ENCODE results near the gene CYTH1. TPM values are rescaled to one million over a fixed set of nuclear protein-coding genes. Genes with fewer than 3 reads are reported as not detected.

CYTH1 gene
- total and polyA plus RNA-seq, 2 experiments from 2014 or later = 10.4 to 11.7 TPM

DNA sequence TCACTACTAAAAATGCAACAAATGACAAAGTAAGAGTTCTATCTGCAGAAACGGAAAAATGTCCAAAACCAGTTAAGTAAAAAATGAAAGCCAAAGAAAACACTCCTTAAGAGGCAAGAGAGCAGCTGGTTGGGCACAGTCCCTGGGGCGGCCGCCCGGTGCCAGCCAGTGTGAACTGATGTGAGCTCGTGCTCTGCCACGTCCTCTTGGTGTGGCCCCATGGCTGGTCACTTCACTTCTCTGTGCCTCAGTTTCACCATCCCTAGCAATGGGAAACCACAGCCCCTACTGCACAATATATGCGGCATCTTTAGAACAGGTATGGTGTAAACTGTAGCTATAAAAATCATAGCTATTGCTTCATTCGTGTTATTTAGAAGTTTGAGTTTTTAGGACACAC lies 37.3 kb upstream of the CYTH1 start:
- Histone ChIP-seq H3K36me3 (ENCODE audit: low read depth) (peaks cover 54% of the 10 kb centered on the region), H4K20me1 (ENCODE audit: insufficient read depth) (no peaks in the 10 kb centered on the region), H3K4me1 (ENCODE audit: insufficient read depth) (peaks cover 14% of the 10 kb centered on the region), H3K4me2 (ENCODE audit: unreplicated experiment) (no peak overlapping the region), H3K9ac (no peak overlapping the region), H2AFZ (no peak overlapping the region), H3K4me3 (no peak overlapping the region), H3F3A (ENCODE audit: insufficient read depth) (peaks cover 17% of the 10 kb centered on the region), H3K27me3 (replicated peaks; ENCODE audit: insufficient read depth) (no peaks in the 10 kb centered on the region), H3K9me3 (ENCODE audit: low read depth) (no peaks in the 10 kb centered on the region), H3K79me2 (ENCODE audit: insufficient read depth) (peaks cover 42% of the 10 kb centered on the region), H3K9me2 (ENCODE audit: insufficient read depth) (no peaks in the 10 kb centered on the region), H3K27ac (no peak overlapping the region)
- no peak for TF ChIP-seq EZH2 (IDR thresholded peaks at IDR 0.05; ENCODE audit: insufficient read depth, poor library complexity, severe bottlenecking)
- TF ChIP-seq EZH2phosphoT487 (IDR thresholded peaks at IDR 0.05; ENCODE audit: insufficient read depth, low read depth) = no peak
- in situ Hi-C loops (cut with MboI) = no loop called here
- WGBS, 2 experiments (ENCODE audit: low coverage in 1 of 2, low lambda C conversion rate in 2 of 2, missing lambda C conversion rate in 2 of 2) = 82% methylated on average over 8 of the region's 8 CpGs
- no peak for DNase-seq

- in situ Hi-C loops (cut with MboI) = no loop called here
- Histone ChIP-seq H3K9me3 (ENCODE audit: low read depth) (no peaks in the 10 kb centered on the region), H3K79me2 (ENCODE audit: insufficient read depth) (peaks cover 38% of the 10 kb centered on the region), H2AFZ (no peak overlapping the region), H3F3A (ENCODE audit: insufficient read depth) (peaks cover 12% of the 10 kb centered on the region), H3K36me3 (ENCODE audit: low read depth) (peaks cover 57% of the 10 kb centered on the region), H3K9me2 (ENCODE audit: insufficient read depth) (no peaks in the 10 kb centered on the region), H3K27ac (no peak overlapping the region), H3K9ac (no peak overlapping the region), H4K20me1 (ENCODE audit: insufficient read depth) (no peaks in the 10 kb centered on the region), H3K4me3 (no peak overlapping the region), H3K4me1 (ENCODE audit: insufficient read depth) (peaks cover 14% of the 10 kb centered on the region), H3K27me3 (replicated peaks; ENCODE audit: insufficient read depth) (no peaks in the 10 kb centered on the region), H3K4me2 (ENCODE audit: unreplicated experiment) (no peak overlapping the region)
- 76 to 80% methylated on average over 6 of the region's 6 CpGs for WGBS, 2 experiments (ENCODE audit: low coverage in 1 of 2, low lambda C conversion rate in 2 of 2, missing lambda C conversion rate in 2 of 2)
- TF ChIP-seq EZH2phosphoT487 (IDR thresholded peaks at IDR 0.05; ENCODE audit: insufficient read depth, low read depth) (no peak), EZH2 (IDR thresholded peaks at IDR 0.05; ENCODE audit: insufficient read depth, poor library complexity, severe bottlenecking) (no peak)
- no peak for DNase-seq
Observed at GRCh38 chr17:78818932-78819331, 36.9 kb upstream of the CYTH1 start.

DNA sequence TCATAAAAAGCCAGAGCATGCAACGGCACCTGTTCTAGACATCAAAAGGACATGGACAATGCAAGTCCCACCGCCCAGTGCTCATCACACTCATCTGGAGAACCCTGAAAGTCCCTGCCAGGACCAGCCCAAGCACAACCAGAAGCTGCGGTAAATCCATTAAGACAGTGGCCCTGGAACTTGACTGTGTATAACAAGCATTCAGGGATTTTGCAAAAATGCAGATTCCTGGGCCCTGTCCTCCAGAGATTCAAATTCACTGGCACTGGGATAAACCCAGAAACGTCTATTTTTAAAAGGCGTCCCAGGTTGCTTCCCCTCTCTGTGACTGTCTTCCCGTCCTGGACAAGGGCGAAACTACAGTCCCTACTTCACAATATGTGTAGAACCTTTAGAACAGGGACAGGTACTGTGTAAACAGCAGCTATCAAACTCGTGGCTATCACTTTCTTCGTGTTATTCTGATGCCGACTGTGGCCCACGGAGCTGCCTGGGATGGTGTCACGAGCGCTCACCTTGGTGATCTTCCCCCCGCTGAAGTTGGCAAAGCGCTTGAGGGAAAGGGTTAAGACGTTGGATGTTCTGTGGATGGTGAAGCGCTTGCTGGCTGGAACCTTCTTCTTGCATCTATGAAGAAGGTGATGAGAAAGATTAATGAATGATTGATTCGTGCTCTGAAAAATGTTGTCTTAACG lies 36.2 kb upstream of the CYTH1 start:
- Histone ChIP-seq H3K9me2 (ENCODE audit: insufficient read depth) (no peaks in the 10 kb centered on the region), H3K27ac (no peak overlapping the region), H3K27me3 (replicated peaks; ENCODE audit: insufficient read depth) (no peaks in the 10 kb centered on the region), H3K4me3 (no peak overlapping the region), H3K9me3 (ENCODE audit: low read depth) (no peaks in the 10 kb centered on the region), H3K36me3 (ENCODE audit: low read depth) (peaks cover 60% of the 10 kb centered on the region), H3K79me2 (ENCODE audit: insufficient read depth) (peaks cover 36% of the 10 kb centered on the region), H3K9ac (no peak overlapping the region), H3K4me1 (ENCODE audit: insufficient read depth) (peaks cover 12% of the 10 kb centered on the region), H3F3A (ENCODE audit: insufficient read depth) (peaks cover 6% of the 10 kb centered on the region), H2AFZ (no peak overlapping the region), H3K4me2 (ENCODE audit: unreplicated experiment) (no peak overlapping the region), H4K20me1 (ENCODE audit: insufficient read depth) (no peaks in the 10 kb centered on the region)
- TF ChIP-seq EZH2phosphoT487 (IDR thresholded peaks at IDR 0.05; ENCODE audit: insufficient read depth, low read depth) (no peak), EZH2 (IDR thresholded peaks at IDR 0.05; ENCODE audit: insufficient read depth, poor library complexity, severe bottlenecking) (no peak)
- in situ Hi-C loops (cut with MboI) = no loop called here
- DNase-seq = no peak
- 81 to 83% methylated on average over 19 of the region's 19 CpGs for WGBS, 2 experiments (ENCODE audit: low coverage in 1 of 2, low lambda C conversion rate in 2 of 2, missing lambda C conversion rate in 2 of 2)

GRCh38 chr17:78817123-78817522 lies 35.0 kb upstream of the CYTH1 start:
- in situ Hi-C loops (cut with MboI) = no loop called here
- TF ChIP-seq EZH2 (IDR thresholded peaks at IDR 0.05; ENCODE audit: insufficient read depth, poor library complexity, severe bottlenecking) (no peak), EZH2phosphoT487 (IDR thresholded peaks at IDR 0.05; ENCODE audit: insufficient read depth, low read depth) (no peak)
- 79 to 86% methylated on average over 6 of the region's 6 CpGs for WGBS, 2 experiments (ENCODE audit: low coverage in 1 of 2, low lambda C conversion rate in 2 of 2, missing lambda C conversion rate in 2 of 2)
- no peak for DNase-seq
- Histone ChIP-seq H4K20me1 (ENCODE audit: insufficient read depth) (no peaks in the 10 kb centered on the region), H3K9me3 (ENCODE audit: low read depth) (no peaks in the 10 kb centered on the region), H3K4me3 (no peak overlapping the region), H3K4me2 (ENCODE audit: unreplicated experiment) (no peak overlapping the region), H2AFZ (no peak overlapping the region), H3K27ac (no peak overlapping the region), H3K79me2 (ENCODE audit: insufficient read depth) (peaks cover 36% of the 10 kb centered on the region), H3F3A (ENCODE audit: insufficient read depth) (no peaks in the 10 kb centered on the region), H3K27me3 (replicated peaks; ENCODE audit: insufficient read depth) (no peaks in the 10 kb centered on the region), H3K9ac (no peak overlapping the region), H3K4me1 (ENCODE audit: insufficient read depth) (peaks cover 5% of the 10 kb centered on the region; the same call in 1 of the 2 replicates), H3K36me3 (ENCODE audit: low read depth) (peaks cover 65% of the 10 kb centered on the region), H3K9me2 (ENCODE audit: insufficient read depth) (no peaks in the 10 kb centered on the region)

Data from GM23248 (cell line).